Retinal pigment epithelial cell (primary cell): Measurements from ENCODE around the gene SHROOM2.

ENCODE experiments used
- DNase-seq: peaks from one replicate; pipeline ENCODE4 v3.0.0-alpha.2; 2010; ENCODE audit warnings: low read depth
- H3K4me3 ChIP-seq: 2 replicates; pipeline ENCODE4 v1.5.1; 2011; ENCODE audit warnings: mild to moderate bottlenecking, low read length, control low read depth, moderate library complexity
- TF ChIP-seq, protein P1 (sequence below): conservative IDR thresholded peaks from 2 replicates; pipeline ENCODE4 v1.5.1; 2011; ENCODE audit warnings: low read depth, low read length, control low read depth, inconsistent platforms

SHROOM2 gene

GRCh38 chrX:9940421-9940820 lies 154.2 kb downstream of the SHROOM2 start:
- DNase-seq, result peak; percentile 63
- TF ChIP-seq, protein P1, sequence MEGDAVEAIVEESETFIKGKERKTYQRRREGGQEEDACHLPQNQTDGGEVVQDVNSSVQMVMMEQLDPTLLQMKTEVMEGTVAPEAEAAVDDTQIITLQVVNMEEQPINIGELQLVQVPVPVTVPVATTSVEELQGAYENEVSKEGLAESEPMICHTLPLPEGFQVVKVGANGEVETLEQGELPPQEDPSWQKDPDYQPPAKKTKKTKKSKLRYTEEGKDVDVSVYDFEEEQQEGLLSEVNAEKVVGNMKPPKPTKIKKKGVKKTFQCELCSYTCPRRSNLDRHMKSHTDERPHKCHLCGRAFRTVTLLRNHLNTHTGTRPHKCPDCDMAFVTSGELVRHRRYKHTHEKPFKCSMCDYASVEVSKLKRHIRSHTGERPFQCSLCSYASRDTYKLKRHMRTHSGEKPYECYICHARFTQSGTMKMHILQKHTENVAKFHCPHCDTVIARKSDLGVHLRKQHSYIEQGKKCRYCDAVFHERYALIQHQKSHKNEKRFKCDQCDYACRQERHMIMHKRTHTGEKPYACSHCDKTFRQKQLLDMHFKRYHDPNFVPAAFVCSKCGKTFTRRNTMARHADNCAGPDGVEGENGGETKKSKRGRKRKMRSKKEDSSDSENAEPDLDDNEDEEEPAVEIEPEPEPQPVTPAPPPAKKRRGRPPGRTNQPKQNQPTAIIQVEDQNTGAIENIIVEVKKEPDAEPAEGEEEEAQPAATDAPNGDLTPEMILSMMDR, result no peak
- no peak overlapping the region for H3K4me3 ChIP-seq

- no peak for DNase-seq
- H3K4me3 ChIP-seq, result no peak overlapping the region
- TF ChIP-seq, protein P1, result no peak
Observed at GRCh38 chrX:9942086-9942485, 155.9 kb downstream of the SHROOM2 start.

GRCh38 chrX:9943420-9943819 lies 157.2 kb downstream of the SHROOM2 start:
- no peak overlapping the region for H3K4me3 ChIP-seq
- no peak for DNase-seq
- TF ChIP-seq, protein P1, result no peak

DNA sequence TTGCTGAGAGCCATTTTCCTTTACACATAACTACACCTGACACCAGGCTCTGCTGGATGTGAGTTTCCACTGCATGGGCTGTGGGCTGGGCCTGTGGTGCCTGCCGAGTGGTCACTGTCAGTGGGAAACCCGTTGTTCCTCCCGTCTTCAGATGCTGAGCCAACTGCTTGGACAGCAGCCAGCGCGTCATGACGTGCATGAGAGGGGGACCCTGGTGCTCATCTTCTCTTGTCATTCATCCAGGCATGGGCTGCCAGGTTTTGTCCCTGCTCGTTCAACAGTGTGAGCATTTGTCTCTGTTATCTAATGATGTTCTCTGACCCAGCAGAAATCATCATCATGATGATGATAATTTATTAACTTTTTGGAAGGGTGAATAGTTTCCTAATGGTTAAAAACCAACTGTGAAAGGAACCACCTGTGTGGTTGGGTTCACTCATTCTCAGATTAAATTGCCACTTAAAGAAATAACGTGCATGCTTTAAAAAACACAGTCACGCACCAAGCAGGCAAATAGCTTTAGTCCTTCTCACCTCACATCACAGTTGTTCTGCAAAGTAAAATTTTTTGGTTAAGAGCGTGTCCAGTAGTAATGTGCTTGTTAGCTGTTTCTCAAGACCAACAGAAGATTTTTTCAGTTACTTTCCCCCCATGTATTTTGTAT lies 161.0 kb downstream of the SHROOM2 start:
- no peak overlapping the region for H3K4me3 ChIP-seq
- no peak for DNase-seq

GRCh38 chrX:9948406-9948805 lies 162.2 kb downstream of the SHROOM2 start:
- DNase-seq, result no peak
- no peak overlapping the region for H3K4me3 ChIP-seq
- TF ChIP-seq, protein P1, result no peak

More for the DNA sequence above, 161.0 kb downstream of the SHROOM2 start:
- TF ChIP-seq, protein P1, result no peak

DNA sequence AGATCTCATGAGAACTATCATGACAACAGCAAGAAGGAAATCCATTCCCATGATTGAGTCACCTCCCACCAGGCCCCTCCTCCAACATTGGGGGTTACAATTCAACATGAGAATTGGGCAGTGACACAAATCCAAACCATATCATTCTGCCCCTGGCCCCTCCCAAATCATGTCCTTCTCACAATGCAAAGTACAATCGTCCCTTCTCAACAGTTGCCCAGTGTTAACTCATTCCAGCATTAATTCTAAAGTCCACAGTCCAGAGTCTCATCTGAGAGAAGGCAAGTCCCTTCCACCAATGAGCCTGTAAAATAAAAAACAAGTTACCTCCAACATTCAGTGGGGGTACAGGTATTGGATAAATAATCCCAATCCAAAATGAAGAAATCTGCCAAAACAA lies 166.1 kb downstream of the SHROOM2 start:
- no peak overlapping the region for H3K4me3 ChIP-seq

DNA sequence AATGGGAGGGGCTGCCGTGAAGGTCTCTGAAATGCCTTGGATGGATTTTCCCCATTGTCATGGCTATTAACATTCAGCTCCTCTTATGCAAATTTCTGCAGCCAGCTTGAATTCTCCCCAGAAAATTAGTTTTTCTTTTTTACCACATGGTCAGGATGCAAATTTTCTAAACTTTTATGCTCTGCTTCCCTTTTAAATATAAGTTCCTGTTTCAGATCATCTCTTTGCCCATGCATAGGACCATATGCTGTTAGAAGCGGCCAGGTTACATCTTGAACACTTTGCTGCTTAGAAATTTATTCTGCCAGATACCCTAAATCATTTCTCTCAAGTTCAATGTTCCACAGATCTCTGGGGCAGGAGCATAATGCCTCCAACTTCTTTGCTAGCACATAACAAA lies 167.2 kb downstream of the SHROOM2 start:
- no peak overlapping the region for H3K4me3 ChIP-seq
- DNase-seq, result no peak
- TF ChIP-seq, protein P1, result no peak

More for the DNA sequence above, 166.1 kb downstream of the SHROOM2 start:
- TF ChIP-seq, protein P1, result no peak
- DNase-seq, result no peak
